Spleen (tissue), 11 donors: ENCODE results near the gene SLC4A11. TPM values are rescaled to one million over a fixed set of nuclear protein-coding genes. Genes with fewer than 3 reads are reported as not detected.
A peak's percentile ranks its signal among the peaks of the same experiment; 100 is the strongest.

Experiments
- DNase-seq: peaks from one replicate; pipeline ENCODE4 v3.0.0-alpha.2; 2020
- H3K27ac ChIP-seq, 8 donors: fragments of 200-600 bp; sonication (generic) in 7 of 8; 1 replicate in 4 of 8; 2 replicates in 4 of 8; pipeline versions ENCODE4 v1.5.0 to v1.8.0; 2016 to 2021; ENCODE audit warnings: inconsistent platforms in 4 of 8, mild to moderate bottlenecking in 4 of 8, moderate library complexity in 1 of 8
- H3K27me3 ChIP-seq, 7 donors: fragments of 200-600 bp; sonication (generic) in 6 of 7; replicated peaks in 1 of 7; 1 replicate in 4 of 7; 2 replicates in 3 of 7; pipeline versions ENCODE4 v1.5.0 to v1.8.0; 2016 to 2021; ENCODE audit warnings: inconsistent platforms in 3 of 7, mild to moderate bottlenecking in 1 of 7
- H3K36me3 ChIP-seq, 6 donors: fragments of 200-600 bp; sonication (generic) in 5 of 6; 1 replicate in 4 of 6; 2 replicates in 2 of 6; pipeline versions ENCODE4 v1.5.0 to v1.8.0; 2016 to 2021; ENCODE audit warnings: inconsistent platforms in 2 of 6
- H3K4me1 ChIP-seq, 6 donors: fragments of 200-600 bp; sonication (generic) in 5 of 6; 1 replicate in 3 of 6; 2 replicates in 3 of 6; pipeline versions ENCODE4 v1.5.0 to v1.8.0; 2016 to 2021; ENCODE audit warnings: inconsistent platforms in 3 of 6
- H3K4me3 ChIP-seq, 8 donors: fragments of 200-600 bp; sonication (generic) in 7 of 8; 1 replicate in 4 of 8; 2 replicates in 4 of 8; pipeline versions ENCODE4 v1.5.0 to v1.8.0; 2016 to 2021; ENCODE audit warnings: inconsistent platforms in 4 of 8, mild to moderate bottlenecking in 4 of 8, moderate library complexity in 2 of 8
- H3K9me3 ChIP-seq, 8 donors: fragments of 200-600 bp; sonication (generic) in 7 of 8; 1 replicate in 4 of 8; 2 replicates in 4 of 8; pipeline versions ENCODE4 v1.5.0 to v1.8.0; 2016 to 2021; ENCODE audit warnings: inconsistent platforms in 4 of 8
- POLR2A ChIP-seq, 3 donors: fragments of 450-650 bp; IDR thresholded peaks; one replicate each; pipeline ENCODE4 v1.5.1; 2017; ENCODE audit warnings: antibody characterized with exemption in 3 of 3, mild to moderate bottlenecking in 1 of 3
- POLR2AphosphoS5 ChIP-seq, 3 donors: sonication (generic); formaldehyde crosslinking; IDR thresholded peaks; one replicate each; pipeline ENCODE4 v1.5.1; 2017; ENCODE audit warnings: antibody characterized with exemption in 3 of 3
- WGBS, 5 donors: extraction: QIAGEN DNeasy Blood & Tissue Kit in 3 of 5; methylation state at CpG; one replicate each; pipeline versions ENCODE4 v1.1.5 to v1.1.7; 2013 to 2018; 5-methylcytosine and 5-hydroxymethylcytosine counted together
- intact Hi-C: fragments of 100-400 bp; cut with DNase I; formaldehyde crosslinking; loops from one replicate; pipeline ENCODE4 v1.15.0; 2023; ENCODE audit warnings: low total_unique reads
- polyA plus RNA-seq, 3 donors: library from polyadenylated mRNA; stranded (reverse); fragments of 200-250 nt; gene quantifications; one replicate each; pipeline ENCODE4 v1.2.1, GENCODE V29; 2013
- total RNA-seq, 7 donors: library from RNA; depleted of rRNA in 3 of 7; stranded (reverse); fragments of >200 nt in 3 of 7; fragmentation: NEBNext Ultra II Directional in 4 of 7; extraction: Animal tissue kit (Norgen Biotek cat#: 25700) in 4 of 7; gene quantifications; one replicate each; pipeline versions ENCODE4 v1.1.0 to v1.2.1, GENCODE V29; 2016 to 2021
- TF ChIP-seq, protein P1 (sequence below), 11 experiments: fragments of 200-600 bp in 7 of 11; fragments of 450-650 bp in 4 of 11; sonication (generic) in 4 of 11; IDR thresholded peaks in 8 of 11; conservative IDR thresholded peaks in 3 of 11; 1 replicate in 7 of 11; 2 replicates in 4 of 11; pipeline versions ENCODE4 v1.4.0 to v1.8.0; 2016 to 2021; ENCODE audit warnings: antibody characterized with exemption in 11 of 11, inconsistent platforms in 4 of 11, mild to moderate bottlenecking in 1 of 11
- donor health status: healthy with polysubstance abuse.
- donor health status: DM: no; HTN: no; CAD: no; lungs with moderate emphysema.
- donor health status: DM: no; HTN: no; CAD: no.
- donor health status: Bipolar disorder and iron deficiency.
- donor health status: healthy.
- donor health status: DM: no; HTN: no; CAD: no.
- donor health status: DM: yes; HTN: yes; CAD: no.

SLC4A11 gene
- total and polyA plus RNA-seq, 10 donors: 0.52 to 1.6 (median 0.92) TPM

DNA sequence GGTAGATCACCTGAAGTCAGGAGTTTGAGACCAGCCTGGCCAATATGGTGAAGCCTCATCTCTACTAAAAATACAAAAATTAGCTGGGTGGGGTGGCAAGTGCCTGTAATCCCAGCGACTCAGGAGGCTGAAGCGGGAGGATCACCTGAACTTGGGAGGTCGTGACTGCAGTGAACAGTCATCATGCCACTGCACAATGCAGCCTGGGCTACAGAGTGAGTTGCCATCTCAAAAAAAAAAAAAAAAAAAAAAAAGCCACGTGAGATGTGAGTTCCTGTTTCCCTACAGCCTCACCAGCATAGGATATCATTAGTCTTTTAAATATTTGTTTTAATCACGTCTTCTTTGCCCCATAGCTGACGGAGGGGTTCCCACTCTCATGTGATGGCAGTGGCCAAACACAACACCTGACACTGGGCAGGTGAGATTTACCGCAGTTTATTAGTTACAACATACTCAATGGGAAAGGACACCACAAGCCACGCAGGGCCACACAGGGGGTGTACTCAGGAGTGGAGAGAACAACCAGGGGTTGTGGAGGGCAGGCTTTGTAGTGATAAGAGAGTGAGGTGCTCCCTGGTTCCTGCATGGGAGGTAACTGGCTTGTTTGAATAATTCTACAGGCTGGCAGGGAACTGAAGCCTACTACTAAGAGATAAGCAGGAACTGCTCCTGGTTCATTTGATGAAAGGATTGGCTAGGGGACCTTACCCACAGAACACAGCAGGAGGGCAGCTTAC is 61.1 kb downstream of the SLC4A11 start:
- Histone ChIP-seq H3K36me3 (no peaks in the 10 kb centered on the region), H3K4me3 (no peak overlapping the region), H3K9me3 (no peaks in the 10 kb centered on the region), H3K27ac (no peak overlapping the region), H3K4me1 (peaks cover 0 to 19% (median 11%) of the 10 kb centered on the region in 6 donors), H3K27me3 (peaks cover 0 to 20% (median 13%) of the 10 kb centered on the region in 7 donors)
- intact Hi-C loops: no loop called here
- 66 to 77% (median 69%) methylated on average over 8 of the region's 8 CpGs for WGBS, 5 donors
- DNase-seq: peak; percentile 29
- TF ChIP-seq POLR2A (IDR thresholded peaks at IDR 0.05): no peak
- TF ChIP-seq, protein P1, sequence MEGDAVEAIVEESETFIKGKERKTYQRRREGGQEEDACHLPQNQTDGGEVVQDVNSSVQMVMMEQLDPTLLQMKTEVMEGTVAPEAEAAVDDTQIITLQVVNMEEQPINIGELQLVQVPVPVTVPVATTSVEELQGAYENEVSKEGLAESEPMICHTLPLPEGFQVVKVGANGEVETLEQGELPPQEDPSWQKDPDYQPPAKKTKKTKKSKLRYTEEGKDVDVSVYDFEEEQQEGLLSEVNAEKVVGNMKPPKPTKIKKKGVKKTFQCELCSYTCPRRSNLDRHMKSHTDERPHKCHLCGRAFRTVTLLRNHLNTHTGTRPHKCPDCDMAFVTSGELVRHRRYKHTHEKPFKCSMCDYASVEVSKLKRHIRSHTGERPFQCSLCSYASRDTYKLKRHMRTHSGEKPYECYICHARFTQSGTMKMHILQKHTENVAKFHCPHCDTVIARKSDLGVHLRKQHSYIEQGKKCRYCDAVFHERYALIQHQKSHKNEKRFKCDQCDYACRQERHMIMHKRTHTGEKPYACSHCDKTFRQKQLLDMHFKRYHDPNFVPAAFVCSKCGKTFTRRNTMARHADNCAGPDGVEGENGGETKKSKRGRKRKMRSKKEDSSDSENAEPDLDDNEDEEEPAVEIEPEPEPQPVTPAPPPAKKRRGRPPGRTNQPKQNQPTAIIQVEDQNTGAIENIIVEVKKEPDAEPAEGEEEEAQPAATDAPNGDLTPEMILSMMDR (IDR thresholded peaks at IDR 0.05 in 8 of 11, conservative IDR thresholded peaks at IDR 0.05 in 3 of 11): no peak
- no peak for TF ChIP-seq POLR2AphosphoS5 (IDR thresholded peaks at IDR 0.05)

Other genes starting within 250 kb of the SLC4A11 start
- gene GNRH2, start 195.6 kb downstream of the SLC4A11 start, total RNA-seq: 1 to 10 TPM in 2 of 7 donors, under 1 TPM in 2, not detected in 3; 0.70 to 1.7 (median 1.0) TPM
- not detected for gene GNRH2, start 195.6 kb downstream of the SLC4A11 start, polyA plus RNA-seq
- gene MRPS26, start 193.1 kb downstream of the SLC4A11 start, total RNA-seq: 10 to 100 TPM; 22.5 to 40.1 (median 25.3) TPM
- gene MRPS26, start 193.1 kb downstream of the SLC4A11 start, polyA plus RNA-seq: 10 to 100 TPM; 44.3 to 64.6 (median 60.6) TPM
- not detected for gene OXT, start 167.6 kb downstream of the SLC4A11 start, total RNA-seq
- under 1 TPM in 2 of 3 donors, not detected in 1; 0.68 to 1.00 TPM for gene OXT, start 167.6 kb downstream of the SLC4A11 start, polyA plus RNA-seq
- gene AVP, start 154.5 kb downstream of the SLC4A11 start, total RNA-seq: 1 to 10 TPM in 1 of 7 donors, not detected in 6; 2.2 TPM
- gene AVP, start 154.5 kb downstream of the SLC4A11 start, polyA plus RNA-seq: not detected
- 10 to 100 TPM; 17.0 to 22.6 (median 18.5) TPM for gene FASTKD5, start 79.3 kb downstream of the SLC4A11 start, total RNA-seq
- 10 to 100 TPM in 1 of 3 donors, 1 to 10 TPM in 2; 8.4 to 11.1 (median 9.0) TPM for gene FASTKD5, start 79.3 kb downstream of the SLC4A11 start, polyA plus RNA-seq
- 1 to 10 TPM; 5.9 to 8.1 (median 7.3) TPM for gene UBOX5, start 79.3 kb downstream of the SLC4A11 start, total RNA-seq
- gene UBOX5, start 79.3 kb downstream of the SLC4A11 start, polyA plus RNA-seq: 1 to 10 TPM; 2.4 to 4.0 (median 2.9) TPM
- 1 to 10 TPM; 1.4 to 5.5 (median 2.3) TPM for gene LZTS3, start 65.6 kb downstream of the SLC4A11 start, total RNA-seq
- 1 to 10 TPM in 1 of 3 donors, under 1 TPM in 2; 0.64 to 1.6 (median 0.96) TPM for gene LZTS3, start 65.6 kb downstream of the SLC4A11 start, polyA plus RNA-seq
- 10 to 100 TPM; 38.2 to 53.7 (median 48.2) TPM for gene DDRGK1, start 34.5 kb downstream of the SLC4A11 start, total RNA-seq
- 10 to 100 TPM; 25.6 to 37.3 (median 28.1) TPM for gene DDRGK1, start 34.5 kb downstream of the SLC4A11 start, polyA plus RNA-seq
- 10 to 100 TPM; 26.1 to 54.8 (median 38.1) TPM for gene ITPA, start 29.7 kb downstream of the SLC4A11 start, total RNA-seq
- gene ITPA, start 29.7 kb downstream of the SLC4A11 start, polyA plus RNA-seq: 100 to 1,000 TPM; 111 to 173 (median 165) TPM
- 10 to 100 TPM; 10.9 to 21.4 (median 18.7) TPM for gene DNAAF9, start 168.5 kb upstream of the SLC4A11 start, total RNA-seq
- 1 to 10 TPM; 1.8 to 4.6 (median 2.4) TPM for gene DNAAF9, start 168.5 kb upstream of the SLC4A11 start, polyA plus RNA-seq
- gene ATRN, start 231.8 kb upstream of the SLC4A11 start, total RNA-seq: 10 to 100 TPM; 24.6 to 49.9 (median 31.1) TPM
- 1 to 10 TPM; 1.8 to 2.9 (median 2.0) TPM for gene ATRN, start 231.8 kb upstream of the SLC4A11 start, polyA plus RNA-seq